Right ventricle myocardium inferior (tissue), 1 donor: Measurements from ENCODE around the gene TASP1. TPM values are rescaled to one million over a fixed set of nuclear protein-coding genes. Genes with fewer than 3 reads are reported as not detected.
"Not testable (repeated sequence)": the region's sequence is repeated elsewhere in the genome, so short reads cannot be mapped to it uniquely, and the experiment has no call there.

Experiments
- ATAC-seq: fragments of 200-7000 bp; cut with Tn5 transposase; one replicate; pipeline ENCODE4 v1.9.1; 2020; ENCODE audit warnings: mild to moderate bottlenecking, moderate library complexity
- DNase-seq: peaks from one replicate; pipeline ENCODE4 v3.0.0; 2021; ENCODE audit errors: missing footprints
- intact Hi-C: fragments of 100-400 bp; cut with DNase I; formaldehyde crosslinking; loops from one replicate; pipeline ENCODE4 v1.11.0; 2022
- total RNA-seq: library from RNA; stranded (reverse); fragmentation: NEBNext Ultra II Directional; extraction: Animal tissue kit (Norgen Biotek cat#: 25700); gene quantifications from one replicate; pipeline ENCODE4 v1.2.1, GENCODE V29; 2021
- donor health status: DM: no; HTN: yes; CAD: no; lungs with severe emphysema.

Gene TASP1
- total RNA-seq, 1 donor from 2014 or later = 4.3 TPM

DNA sequence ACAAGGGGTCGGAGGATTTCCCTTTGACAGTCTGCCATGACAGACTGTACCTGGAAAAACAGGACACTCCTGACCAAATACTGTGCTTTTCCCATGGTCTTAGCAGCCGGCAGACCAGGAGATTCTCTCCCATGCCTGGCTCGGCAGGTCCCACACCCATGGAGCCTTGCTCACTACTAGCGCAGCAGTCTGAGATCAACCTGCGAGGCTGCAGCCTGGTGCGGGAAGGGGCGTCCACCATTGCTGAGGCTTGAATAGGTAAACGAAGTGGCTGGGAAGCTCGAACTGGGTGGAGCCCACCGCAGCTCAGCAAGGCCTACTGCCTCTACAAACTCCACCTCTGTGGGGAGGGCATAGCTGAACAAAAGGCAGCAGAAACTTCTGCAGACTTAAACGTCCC is 45.3 kb downstream of the TASP1 start:
- intact Hi-C loops, DNase-seq, ATAC-seq: not testable (repeated sequence)

DNA sequence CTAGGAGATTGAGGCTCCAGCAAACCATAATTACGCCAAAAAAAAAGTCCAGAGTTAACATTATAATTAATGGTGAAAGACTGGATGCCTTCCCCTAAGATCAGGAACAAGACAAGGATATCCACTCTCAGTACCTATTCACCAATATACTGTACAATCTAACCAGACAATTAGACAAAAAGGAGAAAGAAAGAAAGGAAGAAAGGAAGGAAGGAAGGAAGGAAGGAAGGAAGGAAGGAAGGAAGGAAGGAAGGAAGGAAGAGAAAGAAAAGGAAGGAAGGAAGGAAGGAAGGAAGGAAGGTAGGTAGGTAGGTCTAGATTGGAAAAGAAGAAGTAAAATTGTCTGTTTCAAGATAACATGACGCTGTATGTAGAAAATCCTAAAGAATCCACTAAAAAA is 50.7 kb downstream of the TASP1 start:
- DNase-seq (no peak), ATAC-seq (no peak)
- intact Hi-C loops = no loop called here

- no peak for DNase-seq
Observed at GRCh38 chr20:13587370-13587769, 51.4 kb downstream of the TASP1 start.

DNA sequence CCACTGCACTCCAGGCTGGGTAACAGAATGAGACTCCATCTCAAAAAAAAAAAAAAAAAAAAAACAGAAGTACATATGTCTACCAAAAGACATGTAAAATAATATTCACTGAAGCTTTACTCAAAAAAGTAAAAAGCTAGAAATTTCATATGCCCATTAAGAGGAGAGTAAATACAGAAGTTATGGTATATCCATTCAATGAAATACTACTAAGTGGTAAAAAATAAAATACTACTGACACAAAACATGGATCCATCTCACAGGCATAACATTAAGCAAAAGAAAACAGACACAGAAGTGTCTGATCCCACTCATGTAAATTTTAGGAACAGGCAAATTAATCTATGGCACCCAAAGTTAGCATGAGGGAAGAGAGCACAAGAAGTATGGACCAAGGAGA is 52.6 kb downstream of the TASP1 start:
- DNase-seq = no peak
- no peak for ATAC-seq
- intact Hi-C loops = no loop called here

More at GRCh38 chr20:13587370-13587769, 51.4 kb downstream of the TASP1 start:
- no peak for ATAC-seq
- intact Hi-C loops = no loop called here

- ATAC-seq (peak; percentile 50), DNase-seq (no peak)
- intact Hi-C loops = no loop called here
Observed at GRCh38 chr20:13581451-13581850, 57.3 kb downstream of the TASP1 start.

DNA sequence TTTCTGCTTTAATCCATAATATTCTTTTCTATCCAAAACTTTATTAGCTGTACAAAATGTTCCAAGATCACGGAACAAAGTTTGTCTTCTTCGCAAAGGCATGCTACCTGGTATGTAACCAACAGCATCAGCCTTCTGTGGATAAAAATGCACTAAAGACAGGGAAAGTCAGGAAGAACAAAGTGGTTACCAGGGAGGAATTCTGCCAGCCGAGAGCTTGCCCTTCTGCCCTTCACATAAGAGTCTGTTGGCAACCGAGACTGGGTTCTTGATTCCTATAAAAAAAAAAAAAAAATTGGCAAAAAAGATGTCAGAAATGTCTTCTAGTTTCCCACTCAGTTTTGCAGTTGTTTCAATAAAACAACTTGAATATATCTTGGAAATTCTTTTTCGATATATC is 58.0 kb downstream of the TASP1 start:
- ATAC-seq (no peak), DNase-seq (no peak)
- intact Hi-C loops = no loop called here

DNA sequence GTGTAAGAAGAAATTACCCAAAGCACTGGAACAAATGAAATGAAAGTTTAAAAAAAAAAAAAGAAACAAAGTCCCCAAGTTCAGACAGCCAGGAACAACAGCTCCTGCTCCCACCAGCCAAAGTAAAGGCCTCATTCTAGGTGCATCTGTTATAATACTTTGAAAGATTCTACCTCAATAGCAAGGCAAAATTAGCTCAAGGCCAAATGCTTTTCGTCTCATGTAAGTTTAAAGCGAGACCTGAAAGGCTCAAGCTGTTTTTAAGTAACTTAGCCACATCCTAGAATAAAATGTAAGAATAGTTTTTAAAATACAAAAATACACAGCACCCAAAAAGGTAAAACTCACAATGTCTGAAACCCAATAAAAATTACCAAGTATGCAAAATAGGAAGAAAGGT is 64.7 kb downstream of the TASP1 start:
- intact Hi-C loops = no loop called here
- ATAC-seq = no peak

DNA sequence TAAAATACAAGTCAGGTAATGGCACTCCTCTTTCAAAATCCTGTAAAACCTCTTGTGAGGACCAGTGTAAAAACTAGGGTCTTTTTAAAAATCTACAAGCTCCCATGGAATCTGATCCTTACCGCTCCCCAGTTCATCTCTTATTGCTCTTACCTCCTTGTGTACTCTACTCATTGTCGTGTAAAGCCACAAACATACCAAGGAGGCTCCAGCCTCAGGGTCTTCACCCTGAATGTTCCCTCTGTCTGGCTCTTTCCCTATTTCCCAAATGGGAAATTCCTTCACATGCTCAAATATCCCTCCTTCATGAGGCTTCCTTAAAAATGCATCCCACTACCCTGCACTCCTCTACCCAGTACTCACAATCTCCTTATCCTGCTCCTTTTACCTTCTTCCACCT is 67.1 kb downstream of the TASP1 start:
- DNase-seq (no peak), ATAC-seq (no peak)
- intact Hi-C loops = no loop called here

More for the DNA sequence above, 64.7 kb downstream of the TASP1 start:
- DNase-seq = no peak

- intact Hi-C loops = no loop called here
- ATAC-seq (peak; percentile 37), DNase-seq (no peak)
Observed at GRCh38 chr20:13567663-13568062, 71.1 kb downstream of the TASP1 start.

DNA sequence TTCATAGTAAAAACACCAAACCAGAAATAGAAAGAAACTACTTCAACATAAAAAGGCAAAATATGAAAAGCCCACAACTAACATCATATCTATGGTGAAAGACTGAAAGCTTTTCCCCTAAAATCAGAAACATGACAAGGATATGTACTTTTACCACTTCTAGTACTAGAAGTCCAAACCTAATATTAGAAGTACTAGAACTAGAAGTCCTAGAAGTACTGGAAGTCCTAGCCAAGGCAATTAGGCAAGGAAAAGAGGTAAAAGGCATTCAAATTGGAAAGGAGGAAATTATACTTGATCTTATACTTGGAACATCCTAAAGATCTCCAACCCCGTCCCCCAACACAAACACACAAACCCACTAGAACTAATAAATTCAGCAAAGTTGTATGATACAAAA is 74.9 kb downstream of the TASP1 start:
- ATAC-seq (no peak), DNase-seq (no peak)
- intact Hi-C loops = no loop called here

- ATAC-seq (no peak), DNase-seq (no peak)
- intact Hi-C loops = no loop called here
Observed at GRCh38 chr20:13554706-13555105, 84.0 kb downstream of the TASP1 start.

- ATAC-seq = no peak
Observed at GRCh38 chr20:13554076-13554475, 84.7 kb downstream of the TASP1 start.

DNA sequence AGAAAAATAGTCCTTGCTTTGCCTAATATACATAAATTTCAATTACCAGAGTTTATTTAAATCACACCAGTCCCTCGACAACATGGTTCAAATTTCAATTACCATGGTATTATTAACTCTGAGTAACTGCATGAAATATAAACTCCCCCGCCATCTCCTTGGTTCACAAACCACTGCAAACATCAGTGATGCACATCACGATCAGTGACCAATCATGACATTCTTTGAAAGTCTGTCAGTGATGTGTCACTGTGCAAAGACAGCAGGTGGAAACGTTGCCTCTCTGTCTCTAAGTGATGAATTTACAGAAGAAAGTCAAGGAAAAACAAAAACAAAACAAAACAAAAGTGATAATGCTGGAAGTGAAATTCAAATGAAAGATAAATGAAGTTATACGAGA is 86.7 kb downstream of the TASP1 start:
- no peak for DNase-seq
- no peak for ATAC-seq
- intact Hi-C loops = no loop called here

More at GRCh38 chr20:13554076-13554475, 84.7 kb downstream of the TASP1 start:
- intact Hi-C loops = no loop called here
- no peak for DNase-seq

GRCh38 chr20:13549451-13549850 is 89.3 kb downstream of the TASP1 start:
- intact Hi-C loops = loop anchor here (5.0 kb wide), 1 partner anchor 432 kb away; no protein-coding TSS in a partner anchor
- no peak for DNase-seq
- ATAC-seq = no peak

DNA sequence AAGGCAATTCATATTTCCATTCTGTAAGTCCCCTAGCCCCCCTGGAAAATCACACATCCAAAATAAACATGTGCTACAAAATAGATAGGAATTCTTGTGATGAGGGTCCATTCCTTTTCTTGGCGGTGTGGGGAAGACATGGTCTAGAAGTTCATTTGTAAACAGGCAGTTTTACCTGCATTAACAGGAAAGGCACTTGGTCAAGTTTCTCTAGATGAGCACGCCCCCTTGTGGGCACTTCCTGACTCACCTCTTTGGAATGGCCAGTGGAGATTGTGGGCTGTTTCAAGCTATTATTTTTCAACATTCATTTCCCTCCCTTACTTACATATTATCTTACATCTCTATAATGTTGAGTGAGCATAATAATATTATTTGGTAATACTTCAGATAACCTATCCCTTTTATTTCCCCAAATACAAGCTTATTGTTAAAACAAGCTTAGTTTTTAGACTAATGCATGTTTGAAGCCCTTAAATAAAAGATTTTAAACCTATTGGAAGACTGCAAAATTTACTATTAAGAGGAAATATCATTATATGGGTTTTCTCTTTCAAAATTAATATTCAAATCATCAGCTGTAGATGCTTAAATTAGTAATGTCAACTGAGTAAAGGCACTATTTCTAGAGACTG is 92.1 kb downstream of the TASP1 start:
- intact Hi-C loops = loop anchor here (5.0 kb wide), 1 partner anchor 429 kb away; no protein-coding TSS in a partner anchor
- peak; percentile 67 for DNase-seq
- no peak for ATAC-seq

DNA sequence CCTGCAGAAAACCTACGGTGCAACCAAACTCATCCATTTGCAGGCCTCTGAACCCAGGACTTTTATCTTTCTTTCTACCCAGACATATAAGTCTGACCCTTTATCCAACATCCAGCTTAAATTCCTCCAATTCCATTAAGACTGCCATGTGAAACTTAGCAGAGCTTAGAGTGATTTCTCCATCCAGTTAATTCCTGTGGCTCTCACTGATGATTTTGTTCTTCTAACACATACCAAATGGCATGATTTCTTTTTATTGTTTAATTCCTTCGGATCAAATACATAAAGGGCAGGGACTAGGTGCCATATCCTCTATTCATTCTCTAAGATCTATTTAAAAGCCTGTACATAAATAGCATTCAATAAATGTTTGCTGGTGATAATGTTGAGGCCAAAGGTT is 92.9 kb downstream of the TASP1 start:
- intact Hi-C loops = loop anchor here (5.0 kb wide), 1 partner anchor 428 kb away; no protein-coding TSS in a partner anchor
- ATAC-seq = no peak
- DNase-seq = no peak

DNA sequence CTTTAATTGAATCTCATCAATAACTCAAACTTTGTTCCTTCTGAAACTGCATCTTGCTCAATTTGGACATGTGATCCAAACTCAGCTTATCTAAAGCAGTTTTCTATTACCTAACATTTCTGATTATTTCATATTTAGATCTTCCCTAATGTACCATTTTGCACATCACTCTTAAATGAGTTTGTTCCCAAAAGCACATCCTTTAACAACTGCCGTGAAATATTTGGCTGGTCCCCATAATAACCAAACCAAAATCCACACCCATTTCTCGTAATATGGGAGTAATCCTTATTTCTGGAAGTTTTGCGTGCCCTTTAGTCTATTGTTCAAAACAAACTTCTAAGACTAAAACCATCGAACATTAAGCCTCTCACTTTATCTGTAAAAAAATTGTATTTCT is 94.9 kb downstream of the TASP1 start:
- DNase-seq = no peak
- ATAC-seq = no peak
- intact Hi-C loops = loop anchor here (5.0 kb wide), 1 partner anchor 51 kb away; no protein-coding TSS in a partner anchor

DNA sequence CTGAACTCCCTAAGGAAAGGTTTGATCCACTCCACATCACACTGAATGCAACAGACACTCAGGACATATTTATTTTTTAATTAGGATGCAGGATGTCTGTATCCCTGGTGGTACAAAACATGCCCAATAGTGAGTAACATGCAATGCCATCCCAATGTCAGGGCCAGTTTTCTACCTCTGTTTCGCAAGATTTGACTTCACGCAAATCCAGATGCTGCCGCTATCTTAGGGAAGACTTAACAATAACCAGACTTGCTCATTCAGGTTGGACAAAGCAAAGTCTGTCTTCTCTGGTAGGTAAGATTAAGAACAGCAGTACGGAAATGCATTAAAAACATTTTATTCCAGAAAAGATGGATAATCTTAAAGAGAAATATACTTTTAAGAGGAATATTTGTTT is 103.1 kb downstream of the TASP1 start:
- ATAC-seq (no peak), DNase-seq (no peak)
- intact Hi-C loops = no loop called here

- ATAC-seq (no peak), DNase-seq (no peak)
- intact Hi-C loops = no loop called here
Observed at GRCh38 chr20:13533946-13534345, 104.8 kb downstream of the TASP1 start.

- intact Hi-C loops = no loop called here
- no peak for ATAC-seq
- no peak for DNase-seq
Observed at GRCh38 chr20:13530146-13530545, 108.6 kb downstream of the TASP1 start.

DNA sequence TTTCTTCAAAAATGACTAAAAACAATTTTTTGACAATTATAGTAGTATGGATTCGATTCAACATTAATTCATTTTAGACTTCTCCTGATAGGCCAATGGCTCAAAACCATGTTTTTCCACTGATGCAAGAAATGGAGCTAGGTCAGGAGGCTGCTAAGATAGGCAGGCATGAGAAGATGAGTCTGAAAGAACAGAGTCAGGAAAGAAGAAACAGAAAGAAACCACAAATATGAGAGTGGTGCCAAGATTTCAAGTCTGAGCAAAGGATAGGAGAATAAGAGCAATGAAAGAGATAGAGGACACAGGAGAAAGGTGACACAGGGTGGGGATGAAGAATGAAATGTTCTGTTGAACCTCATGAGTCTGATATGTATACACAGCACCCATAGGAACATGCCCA is 112.2 kb downstream of the TASP1 start:
- no peak for ATAC-seq
- intact Hi-C loops = no loop called here
- DNase-seq = no peak
